ENCODE data around the gene FUNDC1. TPM values are rescaled to one million over a fixed set of nuclear protein-coding genes. Genes with fewer than 3 reads are reported as not detected.
"Not testable (repeated sequence)": the region's sequence is repeated elsewhere in the genome, so short reads cannot be mapped to it uniquely, and the experiment has no call there.

FUNDC1 gene
- total RNA-seq: 9.5 and 12.2 TPM in 2 replicates

DNA sequence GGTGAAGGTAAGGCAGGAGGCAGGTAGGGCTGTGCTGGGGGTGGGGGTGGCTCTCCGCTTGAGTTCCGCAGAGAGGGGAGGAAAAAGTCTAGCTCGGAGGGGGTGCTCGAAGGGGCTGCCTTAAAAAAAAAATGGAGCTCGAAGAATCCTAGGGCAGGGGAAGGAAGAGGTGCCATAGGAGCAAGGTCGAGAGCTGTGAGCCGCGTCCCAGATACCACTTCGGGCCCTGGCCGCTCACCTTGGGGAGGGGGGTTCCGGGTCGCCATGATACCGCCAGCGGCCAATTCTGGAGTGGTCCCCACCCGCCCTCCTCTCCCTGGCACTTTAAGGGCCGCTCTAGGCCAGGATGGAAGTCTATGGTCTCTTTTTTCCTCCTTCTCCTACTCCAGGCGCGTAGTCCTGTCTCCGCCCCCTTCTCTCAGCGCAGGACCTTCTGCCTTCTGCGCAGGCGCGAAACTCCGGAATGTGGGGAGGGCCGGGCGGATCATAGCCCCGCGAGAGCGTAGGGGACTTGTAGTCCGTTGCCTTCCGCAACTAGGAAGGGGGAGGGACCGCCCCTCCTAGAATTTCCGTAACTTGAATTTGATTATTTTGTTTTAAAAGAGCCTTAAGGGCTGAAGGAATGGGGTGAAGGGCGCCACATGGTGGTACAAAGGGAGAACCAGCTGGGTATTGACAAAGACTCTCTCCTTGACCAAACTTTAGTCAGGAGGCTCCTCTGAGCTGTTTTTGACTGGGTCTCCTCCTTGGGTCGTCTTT is at the start of gene FUNDC1:
Gene FUNDC1 (minus strand): TSS at position 293 of the 759 bp plus-strand sequence. CDS start 27 bp downstream, at position 266.
- intact Hi-C loops (cut with micrococcal nuclease): loop anchor here (10.0 kb wide), 1 partner anchor 532 kb away; no protein-coding TSS in a partner anchor
- Mint-ChIP-seq H3K4me3 (peak within 1 kb of the TSS; percentile 91), H3K4me1 (peaks cover 14% of the 10 kb centered on the region), H3K9me3 (no peaks in the 10 kb centered on the region), H3K27me3 (no peaks in the 10 kb centered on the region), H3K36me3 (ENCODE audit: low read depth) (peaks cover 6% of the 10 kb centered on the region), H3K27ac (peak within 1 kb of the TSS; percentile 92)
- peak; percentile 96 for DNase-seq

DNA sequence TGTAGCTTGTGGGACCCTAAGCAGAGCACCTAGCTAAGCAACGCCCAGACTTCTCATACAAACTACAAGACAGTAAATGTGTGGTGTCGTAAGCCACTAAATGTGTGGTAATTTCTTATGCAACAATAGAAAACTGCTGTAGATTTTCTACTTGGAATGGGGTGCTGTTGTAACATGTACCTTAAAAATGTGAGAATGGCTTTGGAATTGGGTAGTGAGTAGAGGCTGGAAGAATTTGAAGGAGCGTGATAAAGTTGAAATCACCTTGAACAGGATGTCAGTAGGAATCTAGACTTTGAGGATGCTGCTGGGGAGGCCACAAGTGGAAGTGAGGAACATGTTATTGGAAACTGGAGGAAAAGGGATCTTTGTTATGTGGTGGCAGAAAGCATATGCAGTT is 43.2 kb upstream of the FUNDC1 start:
- intact Hi-C loops (cut with micrococcal nuclease): no loop called here

GRCh38 chrX:44580466-44580865 is 37.8 kb upstream of the FUNDC1 start:
- DNase-seq: no peak
- no peaks in the 10 kb centered on the region for H3K27me3 Mint-ChIP-seq
- no peaks in the 10 kb centered on the region for H3K36me3 Mint-ChIP-seq (ENCODE audit: low read depth)
- no peak overlapping the region for H3K27ac Mint-ChIP-seq
- H3K4me3 Mint-ChIP-seq: no peak overlapping the region
- H3K9me3 Mint-ChIP-seq: no peaks in the 10 kb centered on the region
- no peaks in the 10 kb centered on the region for H3K4me1 Mint-ChIP-seq
- intact Hi-C loops (cut with micrococcal nuclease): no loop called here

More for the DNA sequence above, 43.2 kb upstream of the FUNDC1 start:
- Mint-ChIP-seq H3K9me3 (no peaks in the 10 kb centered on the region), H3K4me1 (no peaks in the 10 kb centered on the region), H3K27me3 (no peaks in the 10 kb centered on the region), H3K4me3 (no peak overlapping the region), H3K27ac (no peak overlapping the region), H3K36me3 (ENCODE audit: low read depth) (no peaks in the 10 kb centered on the region)
- no peak for DNase-seq

DNA sequence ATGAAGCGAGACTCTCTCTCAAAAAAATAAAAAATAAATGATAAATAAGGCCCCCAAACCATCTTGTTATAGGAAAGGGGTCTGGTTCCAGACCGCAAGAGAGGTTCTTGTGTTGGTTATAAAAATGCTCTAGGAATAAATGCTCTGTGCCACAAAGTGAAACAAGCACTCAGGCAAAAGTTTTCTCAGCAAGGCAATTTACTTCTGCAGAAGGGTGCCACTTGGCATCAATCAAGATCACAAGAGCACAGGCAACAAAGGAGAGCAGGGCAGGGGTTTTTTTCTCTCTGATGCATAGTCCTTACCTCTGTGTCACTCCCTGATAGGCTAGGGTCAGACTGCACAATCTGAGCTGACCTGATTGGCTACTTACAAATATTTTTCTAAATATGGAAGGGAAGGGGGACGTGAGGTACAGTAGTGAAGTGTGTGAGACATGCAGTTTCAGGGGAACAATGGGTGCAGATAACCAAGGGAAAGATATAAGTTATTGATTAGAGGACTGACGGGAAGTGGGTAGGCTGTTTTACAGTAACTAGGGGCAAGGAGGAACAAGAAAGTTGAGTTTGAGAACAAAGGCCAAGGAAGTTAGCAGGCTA is 29.8 kb upstream of the FUNDC1 start:
- H3K4me1 Mint-ChIP-seq: no peaks in the 10 kb centered on the region
- no peak overlapping the region for H3K4me3 Mint-ChIP-seq
- H3K9me3 Mint-ChIP-seq: peaks cover 4% of the 10 kb centered on the region
- H3K27ac Mint-ChIP-seq: no peak overlapping the region
- no peaks in the 10 kb centered on the region for H3K36me3 Mint-ChIP-seq (ENCODE audit: low read depth)
- DNase-seq: no peak
- intact Hi-C loops (cut with micrococcal nuclease): no loop called here
- H3K27me3 Mint-ChIP-seq: no peaks in the 10 kb centered on the region

DNA sequence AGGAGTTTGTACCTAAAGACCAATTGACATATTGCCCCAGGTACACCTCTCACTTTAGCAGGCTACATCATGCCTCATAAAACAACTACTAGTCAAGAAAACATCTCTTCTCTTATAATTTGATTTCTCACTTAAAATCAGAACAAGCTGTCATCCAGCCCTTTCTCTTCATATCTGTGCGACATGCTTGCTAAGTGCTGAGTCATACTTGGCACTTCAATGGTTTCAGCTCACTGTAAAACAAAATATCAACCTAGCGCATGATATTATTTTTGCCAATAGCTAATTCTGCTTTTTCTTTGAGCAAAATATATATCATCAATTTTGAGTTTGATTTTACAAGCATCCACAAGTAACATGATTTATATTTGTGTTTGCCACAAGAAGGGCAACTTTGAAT is 27.9 kb upstream of the FUNDC1 start:
- Mint-ChIP-seq H3K4me1 (no peaks in the 10 kb centered on the region), H3K27ac (no peak overlapping the region), H3K27me3 (no peaks in the 10 kb centered on the region), H3K36me3 (ENCODE audit: low read depth) (no peaks in the 10 kb centered on the region), H3K4me3 (no peak overlapping the region), H3K9me3 (peaks cover 4% of the 10 kb centered on the region)
- no peak for DNase-seq
- intact Hi-C loops (cut with micrococcal nuclease): no loop called here

DNA sequence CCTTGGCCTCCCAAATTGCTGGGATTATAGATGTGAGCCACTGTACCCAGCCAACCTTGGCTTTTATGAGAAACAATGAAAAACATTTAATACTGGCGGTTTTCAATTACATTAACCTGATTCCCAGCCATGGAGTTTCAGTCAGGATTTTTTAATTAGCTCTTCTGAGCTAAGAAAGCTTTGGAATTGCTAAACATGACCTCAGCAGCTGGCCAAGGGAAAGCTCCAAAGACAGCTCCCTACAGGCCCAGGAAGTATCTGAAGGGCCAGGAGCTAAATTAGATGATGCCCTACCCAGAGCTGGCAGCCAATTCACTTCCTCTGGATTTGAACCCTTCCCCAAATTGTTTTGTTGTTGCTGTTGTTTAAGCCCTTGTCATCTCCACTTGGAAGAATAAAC is 26.5 kb upstream of the FUNDC1 start:
- intact Hi-C loops (cut with micrococcal nuclease): no loop called here
- Mint-ChIP-seq H3K9me3 (no peaks in the 10 kb centered on the region), H3K27ac (no peak overlapping the region), H3K36me3 (ENCODE audit: low read depth) (no peaks in the 10 kb centered on the region), H3K4me3 (no peak overlapping the region), H3K4me1 (no peaks in the 10 kb centered on the region), H3K27me3 (no peaks in the 10 kb centered on the region)
- no peak for DNase-seq

DNA sequence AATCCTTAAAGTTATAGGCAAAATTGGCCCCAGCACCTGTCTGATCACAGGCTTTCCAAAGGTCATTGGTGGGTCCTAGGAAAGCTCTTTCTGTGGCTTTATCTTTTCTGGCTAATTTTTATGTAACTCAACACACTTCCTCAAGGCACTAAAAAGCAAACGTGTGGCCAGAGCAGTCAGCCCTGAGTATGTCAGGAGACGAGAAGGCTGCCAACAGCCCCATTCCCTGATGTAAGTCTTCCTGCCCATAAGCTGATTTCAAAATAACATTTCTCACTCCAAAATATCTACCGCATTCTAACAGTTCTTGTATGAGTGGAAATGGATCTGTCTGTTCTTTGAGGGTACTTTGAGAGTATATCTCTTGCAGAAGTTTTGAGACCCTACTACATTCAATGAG is 25.5 kb upstream of the FUNDC1 start:
- H3K4me1 Mint-ChIP-seq: no peaks in the 10 kb centered on the region
- intact Hi-C loops (cut with micrococcal nuclease): no loop called here
- H3K27me3 Mint-ChIP-seq: no peaks in the 10 kb centered on the region
- no peak for DNase-seq
- no peaks in the 10 kb centered on the region for H3K36me3 Mint-ChIP-seq (ENCODE audit: low read depth)
- no peaks in the 10 kb centered on the region for H3K9me3 Mint-ChIP-seq
- no peak overlapping the region for H3K27ac Mint-ChIP-seq
- H3K4me3 Mint-ChIP-seq: no peak overlapping the region

DNA sequence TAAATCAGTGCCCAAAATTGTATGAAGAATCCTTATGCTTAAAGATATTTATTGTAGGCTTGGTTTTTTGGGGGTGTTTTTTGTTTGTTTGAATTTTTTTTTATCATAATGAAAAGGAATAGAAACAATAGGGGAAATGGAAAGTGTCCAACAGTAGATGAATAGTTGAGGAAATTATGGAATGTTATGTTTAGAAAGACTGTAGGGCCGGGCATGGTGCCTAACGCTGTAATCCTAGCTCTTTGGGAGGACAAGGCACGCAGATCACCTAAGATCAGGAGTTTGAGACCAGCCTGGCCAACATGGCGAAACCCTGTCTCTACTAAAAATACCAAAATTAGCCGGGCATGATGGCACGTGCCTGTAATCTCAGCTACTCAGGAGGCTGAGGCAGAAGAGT is 19.2 kb upstream of the FUNDC1 start:
- intact Hi-C loops (cut with micrococcal nuclease); H3K36me3 Mint-ChIP-seq (ENCODE audit: low read depth); H3K4me1 Mint-ChIP-seq; H3K27ac Mint-ChIP-seq; DNase-seq; H3K4me3 Mint-ChIP-seq; H3K27me3 Mint-ChIP-seq; H3K9me3 Mint-ChIP-seq: not testable (repeated sequence)

GRCh38 chrX:44550563-44550962 is 7.9 kb upstream of the FUNDC1 start:
- intact Hi-C loops (cut with micrococcal nuclease): no loop called here
- Mint-ChIP-seq H3K36me3 (ENCODE audit: low read depth) (no peaks in the 10 kb centered on the region), H3K4me1 (no peaks in the 10 kb centered on the region), H3K27me3 (no peaks in the 10 kb centered on the region), H3K4me3 (no peak overlapping the region), H3K27ac (no peak overlapping the region), H3K9me3 (no peaks in the 10 kb centered on the region)
- no peak for DNase-seq

- DNase-seq; H3K27me3 Mint-ChIP-seq; H3K27ac Mint-ChIP-seq; H3K4me3 Mint-ChIP-seq; H3K36me3 Mint-ChIP-seq (ENCODE audit: low read depth); H3K9me3 Mint-ChIP-seq: not testable (repeated sequence)
- peaks cover 14% of the 10 kb centered on the region for H3K4me1 Mint-ChIP-seq
- intact Hi-C loops (cut with micrococcal nuclease): loop anchor here (10.0 kb wide), 1 partner anchor 529 kb away; no protein-coding TSS in a partner anchor
Observed at GRCh38 chrX:44545454-44545853, 2.8 kb upstream of the FUNDC1 start.

DNA sequence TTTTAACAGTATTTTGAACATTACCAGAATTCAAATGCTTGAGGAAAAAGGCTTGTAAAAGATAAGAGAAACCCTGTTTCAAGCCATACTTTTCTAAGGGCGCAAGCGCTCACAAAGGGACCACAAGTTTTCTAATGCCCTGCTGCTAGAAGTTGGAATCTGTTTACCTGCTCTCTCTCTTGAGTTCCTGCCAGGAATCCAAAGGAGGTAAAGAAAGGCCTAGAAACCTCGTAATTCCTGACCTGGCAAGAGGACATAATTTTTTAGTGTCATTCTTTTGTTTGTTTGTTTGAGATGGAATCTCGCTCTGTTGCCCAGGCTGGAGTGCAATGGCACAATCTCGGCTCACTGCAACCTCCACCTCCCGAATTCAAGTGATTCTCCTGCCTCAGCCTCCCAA is 1.4 kb upstream of the FUNDC1 start:
- DNase-seq: no peak
- no peak overlapping the region for H3K4me3 Mint-ChIP-seq
- H3K27me3 Mint-ChIP-seq: no peaks in the 10 kb centered on the region
- H3K4me1 Mint-ChIP-seq: peaks cover 14% of the 10 kb centered on the region
- no peak overlapping the region for H3K27ac Mint-ChIP-seq
- intact Hi-C loops (cut with micrococcal nuclease): loop anchor here (10.0 kb wide), 1 partner anchor 531 kb away; no protein-coding TSS in a partner anchor
- H3K9me3 Mint-ChIP-seq: no peaks in the 10 kb centered on the region
- H3K36me3 Mint-ChIP-seq (ENCODE audit: low read depth): peaks cover 2% of the 10 kb centered on the region

- Mint-ChIP-seq H3K4me3 (no peak overlapping the region), H3K4me1 (peaks cover 4% of the 10 kb centered on the region), H3K36me3 (ENCODE audit: low read depth) (peaks cover 16% of the 10 kb centered on the region), H3K27ac (no peak overlapping the region), H3K27me3 (no peaks in the 10 kb centered on the region), H3K9me3 (no peaks in the 10 kb centered on the region)
- intact Hi-C loops (cut with micrococcal nuclease): no loop called here
- DNase-seq: no peak
Observed at GRCh38 chrX:44536198-44536597, 6.5 kb downstream of the FUNDC1 start.

- DNase-seq: no peak
- no peaks in the 10 kb centered on the region for H3K4me1 Mint-ChIP-seq
- no peaks in the 10 kb centered on the region for H3K9me3 Mint-ChIP-seq
- no peak overlapping the region for H3K27ac Mint-ChIP-seq
- H3K27me3 Mint-ChIP-seq: no peaks in the 10 kb centered on the region
- intact Hi-C loops (cut with micrococcal nuclease): no loop called here
- H3K36me3 Mint-ChIP-seq (ENCODE audit: low read depth): peaks cover 8% of the 10 kb centered on the region
- H3K4me3 Mint-ChIP-seq: no peak overlapping the region
Observed at GRCh38 chrX:44529310-44529709, 13.3 kb downstream of the FUNDC1 start.

DNA sequence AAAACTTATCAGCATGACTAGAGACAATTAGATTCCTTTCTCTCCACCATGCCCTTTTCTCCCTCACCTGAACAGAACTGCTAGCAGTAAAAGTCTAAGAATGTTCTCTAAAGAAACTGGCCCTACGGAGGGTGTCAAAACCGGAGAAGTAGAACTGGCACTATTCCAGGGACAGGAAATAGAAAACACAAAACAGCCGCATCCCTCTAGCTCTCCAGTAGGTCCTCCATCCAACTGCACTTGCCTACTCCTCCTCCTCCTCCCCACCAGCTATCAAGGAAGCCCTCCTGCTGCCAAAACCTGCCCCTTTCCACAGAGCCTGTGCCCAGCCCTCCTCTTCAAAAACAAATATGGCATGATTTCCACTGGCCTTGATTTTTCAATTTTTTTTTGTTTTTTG is 28.4 kb downstream of the FUNDC1 start:
- Mint-ChIP-seq H3K4me1 (no peaks in the 10 kb centered on the region), H3K4me3 (no peak overlapping the region), H3K9me3 (no peaks in the 10 kb centered on the region), H3K36me3 (ENCODE audit: low read depth) (no peaks in the 10 kb centered on the region), H3K27me3 (no peaks in the 10 kb centered on the region), H3K27ac (no peak overlapping the region)
- intact Hi-C loops (cut with micrococcal nuclease): no loop called here
- no peak for DNase-seq

Data from activated CD4-positive, alpha-beta T cell treated with anti-CD3 and anti-CD28 coated beads, Interleukin-2, amount 10 ng/mL, durations not matched to agents 24 days and 14 days (primary cell).